GM19455 (cell line): ENCODE data around the gene THPO.

Source experiments
- ATAC-seq: cut with Tn5 transposase; IDR thresholded peaks from one replicate; pipeline ENCODE4 v1.9.1; 2021; ENCODE audit not compliant: unreplicated experiment

Gene THPO

DNA sequence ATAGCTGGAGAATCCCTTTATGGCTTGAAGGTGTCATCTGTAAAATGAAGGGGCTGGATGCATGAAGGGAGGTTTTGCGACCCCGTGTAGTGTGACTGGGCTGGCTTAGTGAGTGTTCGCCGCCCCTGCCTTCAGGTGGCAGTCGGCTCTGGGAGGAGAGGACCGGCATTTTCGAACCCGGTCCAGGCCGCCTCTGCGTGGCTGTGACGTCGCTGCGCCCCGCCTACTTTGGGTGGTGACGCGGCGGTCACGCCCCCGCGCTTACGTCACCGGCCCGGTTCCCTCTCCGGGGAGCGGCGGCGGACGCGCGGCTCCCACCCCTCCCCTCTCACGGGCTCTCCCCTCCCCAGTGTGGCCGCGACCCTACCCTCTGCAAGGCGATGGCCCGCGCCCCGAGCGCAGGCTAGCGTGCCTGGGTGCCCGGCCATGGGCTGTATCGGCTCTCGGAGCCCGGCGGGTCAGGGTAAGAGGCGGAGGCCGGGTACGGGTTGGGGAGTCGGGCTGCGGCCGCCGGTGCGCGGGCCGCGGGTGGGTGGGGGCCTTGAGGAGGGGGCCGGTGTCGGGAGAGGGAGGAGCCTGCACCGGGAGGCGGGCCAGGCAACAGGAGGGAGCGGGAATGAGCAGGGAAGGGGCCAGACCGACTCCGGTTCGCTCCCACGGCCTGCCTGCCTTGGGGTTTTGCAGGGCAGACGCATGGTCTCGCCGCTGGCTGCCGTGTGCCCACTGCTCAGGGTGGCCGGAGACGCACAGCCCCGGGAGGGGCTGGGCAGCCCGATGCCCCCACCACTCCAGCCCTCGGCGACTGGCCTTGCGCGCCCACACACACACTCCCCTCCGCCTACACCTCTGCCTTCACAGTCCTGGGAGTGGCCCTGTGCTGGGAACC lies 42.1 kb downstream of the THPO start:
- ATAC-seq = peak; percentile 87

DNA sequence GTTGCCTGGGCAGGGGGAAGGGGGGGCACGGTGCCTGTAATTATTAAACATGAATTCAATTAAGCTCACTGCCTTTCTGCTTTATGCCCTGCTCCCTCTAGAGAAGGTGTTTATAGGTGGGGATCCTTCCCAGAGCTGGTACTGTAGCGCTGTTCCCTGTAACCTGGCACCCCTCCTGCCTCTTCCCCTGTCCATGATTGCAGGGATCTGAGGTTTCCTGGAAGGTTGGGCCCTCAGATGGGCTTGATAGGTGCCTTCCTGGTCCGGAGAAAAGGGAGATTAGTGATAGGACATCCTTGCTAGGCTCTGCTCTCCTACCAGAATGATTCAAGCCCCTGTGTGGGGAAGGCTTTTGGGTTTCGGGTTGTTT lies 42.7 kb downstream of the THPO start:
- peak; percentile 8 for ATAC-seq

GRCh38 chr3:184334470-184335158 lies 43.4 kb downstream of the THPO start:
- no peak for ATAC-seq

GRCh38 chr3:184333700-184334099 lies 44.3 kb downstream of the THPO start:
- no peak for ATAC-seq

DNA sequence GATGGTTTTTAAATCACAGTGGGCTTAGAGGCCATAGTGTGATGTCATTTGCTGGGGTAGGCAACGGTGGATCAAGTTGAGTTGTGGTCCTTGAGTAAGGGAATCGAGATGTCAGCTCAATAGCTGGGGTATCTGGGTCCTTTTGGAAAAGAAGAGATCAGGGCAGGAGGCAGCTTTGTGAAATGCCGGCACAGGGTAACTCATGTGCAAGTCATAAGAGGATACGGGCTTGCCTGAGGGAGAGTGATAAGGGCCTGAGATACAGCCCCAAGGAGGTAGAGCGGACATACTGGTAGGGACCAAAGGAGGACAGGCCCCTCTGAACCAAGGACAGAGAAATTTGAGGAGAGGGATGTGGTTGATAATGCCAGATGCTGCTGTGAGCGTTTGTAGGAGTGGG lies 44.8 kb downstream of the THPO start:
- no peak for ATAC-seq

DNA sequence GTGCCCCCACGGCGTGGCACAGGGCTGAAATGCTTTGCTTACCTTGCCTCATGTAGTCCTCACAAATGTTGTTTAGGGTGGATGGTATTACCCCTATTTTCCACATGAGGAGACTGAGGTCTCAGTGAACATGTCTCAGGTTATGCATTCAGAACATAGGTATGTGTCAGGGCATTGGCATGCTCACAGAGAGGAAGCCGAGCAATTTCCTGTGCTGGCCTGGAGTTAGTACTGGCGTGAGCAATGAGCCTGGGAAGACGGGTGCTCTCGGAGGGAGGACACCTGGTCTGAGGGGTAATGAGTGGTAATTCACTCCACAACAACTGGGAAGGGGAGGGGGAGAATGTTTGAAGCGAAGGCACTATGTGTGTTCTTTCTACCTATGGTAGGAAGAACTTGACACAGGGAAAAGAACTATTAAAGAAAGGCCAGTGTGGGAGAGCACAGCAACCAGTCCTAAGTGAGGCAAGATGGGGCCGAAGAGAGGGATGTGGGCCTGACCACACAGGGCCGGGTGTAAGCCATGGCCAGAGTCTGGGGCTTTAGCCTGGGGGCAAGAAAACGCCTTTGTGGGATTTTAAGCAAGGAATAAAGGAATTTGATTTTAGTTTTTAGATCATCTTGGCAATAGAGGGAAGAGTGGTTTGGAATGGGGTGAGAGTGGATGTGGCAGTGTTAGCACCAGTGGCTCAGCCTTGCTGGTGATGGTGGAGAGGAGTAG lies 45.5 kb downstream of the THPO start:
- ATAC-seq = no peak

DNA sequence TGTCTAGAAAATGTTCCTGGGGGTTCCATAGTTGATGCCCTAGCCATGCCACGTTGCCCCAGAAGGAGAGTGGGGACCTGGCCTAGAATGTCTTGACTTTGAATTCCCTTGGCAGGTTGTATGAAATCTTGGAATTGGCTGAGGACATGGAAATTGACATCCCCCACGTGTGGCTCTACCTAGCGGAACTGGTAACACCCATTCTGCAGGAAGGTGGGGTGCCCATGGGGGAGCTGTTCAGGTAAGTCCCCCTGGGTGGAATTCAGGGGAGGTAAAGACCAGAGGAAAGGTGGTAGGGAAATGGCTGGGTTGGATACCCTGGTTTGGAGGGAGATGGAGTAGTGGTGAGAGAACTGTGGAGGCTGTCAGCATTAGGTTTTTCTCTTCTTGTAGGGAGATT lies 49.5 kb downstream of the THPO start:
- ATAC-seq = no peak

GRCh38 chr3:184327171-184327570 lies 50.8 kb downstream of the THPO start:
- ATAC-seq = no peak

DNA sequence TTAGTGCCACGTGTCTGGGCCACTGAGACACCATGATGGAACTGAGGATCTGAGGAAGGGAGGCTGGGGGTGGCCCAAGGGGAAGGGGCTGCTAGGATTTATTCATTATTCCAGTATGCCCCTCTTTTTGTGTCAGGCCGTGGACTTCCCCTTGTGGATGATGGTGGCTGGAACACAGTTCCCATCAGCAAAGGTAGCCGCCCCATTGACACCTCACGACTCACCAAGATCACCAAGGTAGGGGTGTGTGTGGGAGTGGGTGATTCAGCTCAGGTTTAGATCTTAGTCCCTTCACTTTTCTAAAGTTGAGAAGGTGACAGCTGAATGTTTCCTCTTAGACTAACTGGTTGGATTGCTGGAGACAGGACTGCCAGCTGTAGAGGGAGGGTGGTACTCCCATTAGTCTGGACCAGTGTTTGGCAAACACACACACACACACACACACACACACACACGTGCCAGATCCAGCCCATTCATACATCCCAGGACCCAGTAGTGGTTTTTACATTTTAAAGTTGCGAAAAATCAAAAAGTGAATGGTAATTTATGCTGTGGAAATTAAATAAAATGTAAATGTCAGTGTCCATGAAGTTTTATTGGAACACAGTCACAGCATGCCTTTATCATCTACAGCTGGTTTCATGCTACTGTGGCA lies 52.2 kb downstream of the THPO start:
- ATAC-seq = no peak

DNA sequence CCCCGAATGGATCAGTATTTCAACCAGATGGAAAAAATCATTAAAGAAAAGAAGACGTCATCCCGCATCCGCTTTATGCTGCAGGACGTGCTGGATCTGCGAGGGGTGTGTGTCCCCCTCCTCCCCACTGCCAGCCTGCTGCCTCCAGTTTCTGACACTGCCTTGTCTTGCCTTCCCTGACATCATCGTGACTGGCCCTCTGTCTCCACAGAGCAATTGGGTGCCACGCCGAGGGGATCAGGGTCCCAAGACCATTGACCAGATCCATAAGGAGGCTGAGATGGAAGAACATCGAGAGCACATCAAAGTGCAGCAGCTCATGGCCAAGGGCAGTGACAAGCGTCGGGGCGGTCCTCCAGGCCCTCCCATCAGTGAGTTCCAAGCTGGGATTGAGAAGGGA lies 52.7 kb downstream of the THPO start:
- ATAC-seq = no peak

DNA sequence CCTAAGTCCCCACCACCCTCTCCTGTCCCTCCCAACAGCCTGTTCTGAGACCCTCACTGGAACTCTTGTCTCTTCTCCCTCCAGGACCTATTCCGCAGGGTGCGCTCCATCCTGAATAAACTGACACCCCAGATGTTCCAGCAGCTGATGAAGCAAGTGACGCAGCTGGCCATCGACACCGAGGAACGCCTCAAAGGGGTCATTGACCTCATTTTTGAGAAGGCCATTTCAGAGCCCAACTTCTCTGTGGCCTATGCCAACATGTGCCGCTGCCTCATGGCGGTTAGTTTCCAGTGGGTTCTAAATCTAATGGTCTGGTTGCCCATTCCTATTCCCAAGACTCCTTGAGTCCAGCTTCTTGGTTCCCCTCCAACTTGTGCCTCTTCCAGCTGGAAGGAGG lies 54.3 kb downstream of the THPO start:
- ATAC-seq = no peak

DNA sequence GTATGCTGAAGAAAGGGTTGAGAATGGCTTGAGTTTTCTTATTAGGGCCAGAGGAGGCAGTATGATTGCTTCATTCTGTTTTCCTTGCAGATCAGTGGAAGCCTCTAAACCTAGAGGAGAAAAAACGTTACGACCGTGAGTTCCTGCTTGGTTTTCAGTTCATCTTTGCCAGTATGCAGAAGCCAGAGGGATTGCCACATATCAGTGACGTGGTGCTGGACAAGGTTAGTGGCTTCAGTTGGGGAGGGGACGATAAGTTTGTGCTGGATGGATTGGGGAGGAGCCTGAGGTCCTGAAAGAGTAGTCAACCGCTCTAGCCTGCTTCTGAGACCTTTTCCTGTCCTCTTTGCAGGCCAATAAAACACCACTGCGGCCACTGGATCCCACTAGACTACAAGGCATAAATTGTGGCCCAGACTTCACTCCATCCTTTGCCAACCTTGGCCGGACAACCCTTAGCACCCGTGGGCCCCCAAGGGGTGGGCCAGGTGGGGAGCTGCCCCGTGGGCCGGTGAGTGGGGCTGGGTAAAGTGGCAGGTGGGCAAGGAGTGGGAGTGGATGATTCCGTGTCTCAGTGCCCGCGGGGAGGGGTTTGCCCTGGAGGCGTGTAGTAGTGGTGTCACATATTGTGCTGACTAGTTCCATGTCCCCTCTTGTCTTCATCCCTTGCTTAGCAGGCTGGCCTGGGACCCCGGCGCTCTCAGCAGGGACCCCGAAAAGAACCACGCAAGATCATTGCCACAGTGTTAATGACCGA lies 55.1 kb downstream of the THPO start:
- ATAC-seq = no peak
